AG10803 (cell line): ENCODE data around the gene SARS2.
"Not testable (repeated sequence)": the region's sequence is repeated elsewhere in the genome, so short reads cannot be mapped to it uniquely, and the experiment has no call there.

Experiments
- DNase-seq: peaks from one replicate; pipeline ENCODE4 v3.0.0; 2010; ENCODE audit warnings: low read depth
- H3K4me3 ChIP-seq: 2 replicates; pipeline ENCODE4 v1.5.1; 2011; ENCODE audit warnings: mild to moderate bottlenecking, low read length, control low read depth
- TF ChIP-seq, protein P1 (sequence below): conservative IDR thresholded peaks from 2 replicates; pipeline ENCODE4 v1.5.1; 2011; ENCODE audit warnings: mild to moderate bottlenecking, low read length, control low read depth, inconsistent platforms

SARS2 gene

DNA sequence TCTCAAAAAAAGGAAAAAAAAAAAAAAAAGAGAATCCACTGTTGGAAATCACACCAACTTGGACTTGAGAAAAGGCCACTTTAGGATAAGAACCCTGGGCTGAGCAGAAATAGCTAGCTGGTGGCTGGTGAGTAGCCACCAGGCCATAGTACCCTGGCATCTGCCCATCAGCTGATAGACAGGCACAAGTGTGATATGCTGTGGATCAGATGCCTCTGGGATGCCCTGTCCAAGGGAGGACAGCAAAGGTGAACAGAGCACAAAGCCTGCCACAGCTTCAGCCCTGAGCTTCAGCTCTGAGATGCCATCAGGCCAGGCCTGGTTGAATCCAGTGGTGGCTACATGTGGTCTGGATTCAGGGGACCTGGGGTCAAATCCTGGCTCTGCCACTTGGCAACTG, 39.9 kb downstream of the SARS2 start:
- H3K4me3 ChIP-seq, result no peak overlapping the region
- DNase-seq, result no peak
- TF ChIP-seq, protein P1, sequence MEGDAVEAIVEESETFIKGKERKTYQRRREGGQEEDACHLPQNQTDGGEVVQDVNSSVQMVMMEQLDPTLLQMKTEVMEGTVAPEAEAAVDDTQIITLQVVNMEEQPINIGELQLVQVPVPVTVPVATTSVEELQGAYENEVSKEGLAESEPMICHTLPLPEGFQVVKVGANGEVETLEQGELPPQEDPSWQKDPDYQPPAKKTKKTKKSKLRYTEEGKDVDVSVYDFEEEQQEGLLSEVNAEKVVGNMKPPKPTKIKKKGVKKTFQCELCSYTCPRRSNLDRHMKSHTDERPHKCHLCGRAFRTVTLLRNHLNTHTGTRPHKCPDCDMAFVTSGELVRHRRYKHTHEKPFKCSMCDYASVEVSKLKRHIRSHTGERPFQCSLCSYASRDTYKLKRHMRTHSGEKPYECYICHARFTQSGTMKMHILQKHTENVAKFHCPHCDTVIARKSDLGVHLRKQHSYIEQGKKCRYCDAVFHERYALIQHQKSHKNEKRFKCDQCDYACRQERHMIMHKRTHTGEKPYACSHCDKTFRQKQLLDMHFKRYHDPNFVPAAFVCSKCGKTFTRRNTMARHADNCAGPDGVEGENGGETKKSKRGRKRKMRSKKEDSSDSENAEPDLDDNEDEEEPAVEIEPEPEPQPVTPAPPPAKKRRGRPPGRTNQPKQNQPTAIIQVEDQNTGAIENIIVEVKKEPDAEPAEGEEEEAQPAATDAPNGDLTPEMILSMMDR, result no peak

DNA sequence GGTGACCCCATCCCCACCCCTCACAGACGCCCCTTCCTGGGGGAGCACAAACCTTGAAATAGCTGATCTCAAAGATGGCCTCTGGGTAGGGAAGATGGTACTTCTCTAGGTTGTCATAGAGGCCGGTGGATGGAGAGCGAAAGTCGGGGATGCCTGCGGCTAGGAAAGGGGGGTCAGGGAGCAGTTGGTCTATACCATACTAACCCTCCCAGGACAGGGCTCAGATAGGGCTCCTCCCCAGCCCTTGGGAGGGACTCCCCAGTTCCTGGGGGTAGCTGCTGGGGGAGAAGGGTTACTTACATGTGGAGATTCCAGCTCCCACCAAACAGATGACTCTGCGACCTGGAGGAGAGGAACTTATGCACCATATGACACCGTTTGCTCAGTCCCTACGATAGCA, 40.8 kb downstream of the SARS2 start:
- TF ChIP-seq, protein P1, result no peak
- no peak for DNase-seq
- H3K4me3 ChIP-seq, result no peak overlapping the region

DNA sequence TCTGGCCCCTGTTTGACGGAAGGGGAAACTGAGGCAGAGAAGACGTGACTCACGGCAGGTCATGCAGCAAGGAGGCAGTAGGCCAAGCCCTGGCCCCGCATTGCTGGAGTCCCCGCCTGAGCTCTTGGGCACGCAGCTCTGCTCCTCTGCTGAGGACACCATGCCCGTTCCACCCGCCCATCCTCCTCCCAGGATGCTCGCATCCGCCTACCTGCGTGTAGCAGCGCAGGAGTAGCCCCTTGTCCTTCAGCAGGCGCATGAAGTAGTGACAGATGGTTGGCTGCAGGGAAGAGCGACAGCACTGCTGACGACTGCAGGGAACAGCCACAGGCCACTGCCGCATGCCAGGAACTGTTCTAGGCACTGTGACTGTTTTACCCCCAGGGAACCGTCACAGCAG, 41.7 kb downstream of the SARS2 start:
- DNase-seq, result no peak
- TF ChIP-seq, protein P1, result no peak
- H3K4me3 ChIP-seq, result no peak overlapping the region

DNA sequence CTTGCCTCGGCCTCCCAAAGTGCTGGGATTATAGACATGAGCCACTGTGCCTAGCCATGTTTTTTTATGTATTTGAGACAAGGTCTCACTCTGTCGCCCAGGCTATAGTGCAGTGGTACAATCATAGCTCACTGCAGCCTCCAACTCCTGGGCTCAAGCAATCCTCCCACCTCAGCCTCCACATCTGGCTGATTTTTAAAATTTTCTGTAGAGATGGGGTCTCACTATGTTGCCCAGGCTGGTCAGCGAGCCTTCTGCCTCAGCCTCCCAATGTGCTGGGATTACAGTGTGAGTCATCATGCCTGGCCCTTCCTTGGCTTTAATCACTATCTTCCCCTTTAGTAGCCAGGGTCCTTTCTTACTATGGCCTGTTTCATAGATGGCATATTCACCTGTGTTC, 45.9 kb downstream of the SARS2 start:
- DNase-seq, result not testable (repeated sequence)

DNA sequence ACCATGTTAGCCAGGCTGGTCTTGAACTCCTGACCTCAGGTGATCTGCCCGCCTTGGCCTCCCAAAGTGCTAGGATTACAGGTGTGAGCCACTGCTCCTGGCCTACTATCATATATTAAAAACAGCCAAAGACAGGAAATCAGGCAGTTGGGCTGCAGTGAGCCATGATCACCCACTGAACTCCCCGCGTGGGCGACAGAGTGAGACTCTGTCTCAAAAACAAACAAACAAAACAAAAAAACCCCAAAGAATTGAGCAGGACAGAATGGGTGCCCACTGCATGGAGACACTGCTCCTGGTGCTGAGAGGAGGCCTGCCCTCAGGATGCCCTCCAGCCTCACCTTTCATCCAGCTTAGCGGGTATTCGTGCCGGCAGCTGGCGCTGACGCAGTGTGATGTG, 47.3 kb downstream of the SARS2 start:
- no peak for DNase-seq
- TF ChIP-seq, protein P1, result no peak
- H3K4me3 ChIP-seq, result no peak overlapping the region

More for the DNA sequence above, 45.9 kb downstream of the SARS2 start:
- H3K4me3 ChIP-seq, result not testable (repeated sequence)

DNA sequence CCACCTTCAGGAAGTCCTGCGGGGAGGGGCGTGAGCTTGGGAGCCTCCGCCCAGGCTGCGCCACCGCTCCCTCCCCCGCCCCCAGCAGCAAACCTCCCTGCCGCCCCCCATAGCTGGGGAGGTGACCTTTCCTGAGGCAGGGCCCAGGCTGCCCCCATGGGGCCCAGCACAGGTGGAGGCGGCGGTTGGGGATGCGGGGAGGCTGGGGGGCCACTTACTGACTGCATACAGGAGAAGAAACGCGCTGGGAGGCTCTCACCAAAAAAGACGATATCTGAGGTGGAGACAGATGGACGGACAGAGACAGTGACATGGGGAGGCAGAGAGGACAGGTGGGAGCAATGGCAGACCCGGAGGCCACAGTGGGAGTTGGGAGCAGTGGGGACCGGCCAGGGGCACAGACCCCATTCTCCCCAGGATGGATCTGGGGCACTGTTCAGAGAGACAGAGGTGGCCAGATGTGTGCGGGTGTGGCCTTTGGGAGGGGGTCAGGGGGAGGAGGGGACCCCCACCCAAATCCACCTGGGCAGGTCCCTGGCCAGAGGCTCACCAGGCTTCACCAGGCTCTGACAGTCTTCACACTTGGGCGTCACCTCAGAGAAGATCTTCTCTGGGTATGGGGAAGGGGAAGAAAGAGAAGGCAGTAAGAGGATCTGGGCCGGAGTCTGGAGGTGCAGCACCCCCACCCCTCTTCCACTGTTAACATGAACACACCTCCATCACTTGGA, 49.5 kb downstream of the SARS2 start:
- H3K4me3 ChIP-seq, result no peak overlapping the region
- DNase-seq, result no peak
- TF ChIP-seq, protein P1, result no peak

DNA sequence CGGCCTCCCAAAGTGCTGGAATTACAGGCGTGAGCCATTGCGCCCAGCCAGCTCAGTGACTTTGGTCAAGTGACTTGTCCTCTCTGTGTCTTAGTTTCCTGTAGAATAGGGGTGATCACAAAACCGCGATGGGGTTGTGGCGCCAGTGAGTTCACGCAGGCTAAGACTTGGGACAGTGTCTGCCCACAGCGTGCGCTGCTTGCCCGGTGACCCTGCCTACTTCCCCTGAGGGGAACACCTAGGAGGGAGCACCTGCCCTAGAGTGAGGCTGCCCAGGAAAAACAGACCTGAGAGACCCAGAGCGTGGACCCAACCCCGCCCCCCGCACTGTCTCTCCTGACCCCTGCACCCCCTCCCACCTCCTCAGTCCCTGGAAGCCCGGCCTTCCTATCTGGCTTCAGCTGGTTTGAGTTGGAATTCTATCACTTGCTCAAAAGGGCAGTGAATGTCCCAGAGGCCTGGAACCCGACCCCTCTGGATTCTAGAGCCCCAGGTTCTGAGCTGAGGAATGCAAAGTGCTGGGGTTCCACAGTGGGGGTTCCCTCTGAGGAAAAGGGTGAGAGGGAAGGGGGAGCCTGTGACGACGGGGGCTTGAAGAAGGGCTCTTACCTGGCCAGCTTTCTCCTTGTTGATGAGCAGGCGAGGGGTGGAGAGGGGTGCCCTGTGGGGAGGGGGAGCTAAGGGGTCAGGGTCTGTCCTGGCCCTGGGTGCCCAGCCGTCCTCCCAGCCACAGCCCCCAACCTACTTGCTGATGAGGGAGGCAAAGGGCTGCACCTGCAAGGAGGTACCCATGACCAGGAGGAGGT, 50.3 kb downstream of the SARS2 start:
- no peak for DNase-seq
- TF ChIP-seq, protein P1, result no peak
- no peak overlapping the region for H3K4me3 ChIP-seq
